K562 (cell line): Measurements from ENCODE around the gene SNX17. TPM values are rescaled to one million over a fixed set of nuclear protein-coding genes. Genes with fewer than 3 reads are reported as not detected.
A peak's percentile ranks its signal among the peaks of the same experiment; 100 is the strongest.

Experiments
- CCNT2 ChIP-seq: IDR thresholded peaks from 2 replicates; pipeline ENCODE4 v1.6.1; 2011; ENCODE audit warnings: borderline replicate concordance, low read depth, mild to moderate bottlenecking, moderate library complexity, mixed read lengths, low read length; ENCODE audit not compliant: insufficient read length; ENCODE audit errors: extremely low read depth
- FOXK2 ChIP-seq, 2 experiments: fragments of 450-650 bp; IDR thresholded peaks in 1 of 2; conservative IDR thresholded peaks in 1 of 2; 2 replicates each; pipeline ENCODE4 v1.6.1; 2016; ENCODE audit warnings: low read depth in 2 of 2, mild to moderate bottlenecking in 1 of 2
- HDAC3 ChIP-seq: fragments of 450-650 bp; IDR thresholded peaks from 2 replicates; pipeline ENCODE4 v1.6.1; 2018; ENCODE audit warnings: borderline replicate concordance, mild to moderate bottlenecking, moderate library complexity; ENCODE audit not compliant: partially characterized antibody
- HSF4 ChIP-seq: fragments of 250-450 bp; sonication (Bioruptor Pico); IDR thresholded peaks from 2 replicates; pipeline ENCODE4 v2.1.2; 2022; ENCODE audit warnings: mild to moderate bottlenecking, moderate library complexity, borderline replicate concordance
- MXI1 ChIP-seq: IDR thresholded peaks from 2 replicates; pipeline ENCODE4 v1.6.1; 2011; ENCODE audit warnings: low read depth, mild to moderate bottlenecking, improper control_type of control experiment, low read length
- NFATC3 ChIP-seq: fragments of 450-650 bp; IDR thresholded peaks from 2 replicates; pipeline ENCODE4 v1.6.1; 2017; ENCODE audit warnings: mild to moderate bottlenecking
- PTRF ChIP-seq: fragments of 450-650 bp; IDR thresholded peaks from 2 replicates; pipeline ENCODE4 v1.6.1; 2016; ENCODE audit warnings: mild to moderate bottlenecking, missing genetic modification characterization, missing compliant biosample characterization
- RBBP5 ChIP-seq: fragments of 200-600 bp; sonication (generic); IDR thresholded peaks from 2 replicates; pipeline ENCODE4 v1.6.1; 2012; ENCODE audit warnings: borderline replicate concordance, mild to moderate bottlenecking, low read length, control low read depth, inconsistent platforms; ENCODE audit not compliant: insufficient read depth, poor library complexity, severe bottlenecking
- SP2 ChIP-seq: IDR thresholded peaks from 2 replicates; pipeline ENCODE4 v1.6.1; 2011; ENCODE audit warnings: mild to moderate bottlenecking, low read depth, low read length, moderate library complexity; ENCODE audit not compliant: poor library complexity, severe bottlenecking; ENCODE audit errors: extremely low read depth
- USF2 ChIP-seq: sonication (generic); formaldehyde crosslinking; IDR thresholded peaks from 2 replicates; pipeline ENCODE4 v1.5.0; 2020; ENCODE audit warnings: missing genetic modification reagents
- ZNF174 ChIP-seq: fragments of 250-450 bp; sonication (Bioruptor Pico); IDR thresholded peaks from 2 replicates; pipeline ENCODE4 v1.4.0; 2020; ENCODE audit warnings: mild to moderate bottlenecking
- ZNF347 ChIP-seq: fragments of 450-650 bp; formaldehyde crosslinking; IDR thresholded peaks from 2 replicates; pipeline ENCODE4 v1.4.0; 2020; ENCODE audit warnings: low read depth, mild to moderate bottlenecking, moderate library complexity
- ZNF644 ChIP-seq: fragments of 200-800 bp; sonication (Bioruptor generic); IDR thresholded peaks from 2 replicates; pipeline ENCODE4 v1.6.1; 2016; ENCODE audit warnings: low read depth, missing genetic modification characterization, missing compliant biosample characterization
- polyA plus RNA-seq, 8 experiments: library from polyadenylated mRNA; depleted of rRNA in 4 of 8; stranded (reverse) in 5 of 8; unstranded in 3 of 8; fragments of >200 nt; fragmentation: Nextera tagmentation in 2 of 8; fragmentation: Illumina TruSeq in 1 of 8; extraction: Ambion mirVana in 2 of 8; extraction: Trizol in 1 of 8; gene quantifications; 2 replicates each; pipeline versions ENCODE4 v1.2.1 to v1.2.3, GENCODE V29; 2011 to 2014; ENCODE audit warnings: inconsistent platforms in 1 of 8, missing spikeins in 1 of 8
- total RNA-seq, 7 experiments: library from RNA; depleted of rRNA in 6 of 7; stranded (reverse); fragments of >200 nt in 6 of 7; fragmentation: Illumina TruSeq in 2 of 7; extraction: Trizol in 2 of 7; gene quantifications; 2 replicates each; pipeline versions ENCODE4 v1.2.1 to v1.2.3, GENCODE V29; 2011 to 2021; ENCODE audit warnings: low replicate concordance in 1 of 7
- TF ChIP-seq, protein P1 (sequence below): fragments of 450-650 bp; IDR thresholded peaks from 2 replicates; pipeline ENCODE4 v1.6.1; 2016; ENCODE audit warnings: mild to moderate bottlenecking, moderate library complexity

The SNX17 gene
- total and polyA plus RNA-seq, 9 of the 15 experiments (the other 6 are each of a cell fraction or from before 2014, with no cell fraction given): 3.0 to 75.7 (median 54.6) TPM

GRCh38 chr2:27380626-27381545, 10.5 kb downstream of the SNX17 start, which contains the start of gene ZNF513 (continued):
- TF ChIP-seq RBBP5: peak; percentile 51
- no peak for TF ChIP-seq NFATC3
- peak in 1 of 2 experiments; percentile 95; a peak in 2 of 4 replicates for TF ChIP-seq FOXK2 (conservative IDR thresholded peaks at IDR 0.05 in 1 of 2, IDR thresholded peaks at IDR 0.05 in 1 of 2; ENCODE audit: low read depth in 2 of 2)
- no peak for TF ChIP-seq ZNF347 (CRISPR knock-in tag)
- no peak for TF ChIP-seq SP2
- no peak for TF ChIP-seq USF2 (CRISPR knock-in tag)
- TF ChIP-seq HSF4 (CRISPR knock-in tag): no peak
- no peak for TF ChIP-seq ZNF644 (tag)
- TF ChIP-seq ZNF174 (CRISPR knock-in tag): no peak
- peak; percentile 77 for TF ChIP-seq CCNT2
- TF ChIP-seq HDAC3: no peak
- TF ChIP-seq, protein P1, sequence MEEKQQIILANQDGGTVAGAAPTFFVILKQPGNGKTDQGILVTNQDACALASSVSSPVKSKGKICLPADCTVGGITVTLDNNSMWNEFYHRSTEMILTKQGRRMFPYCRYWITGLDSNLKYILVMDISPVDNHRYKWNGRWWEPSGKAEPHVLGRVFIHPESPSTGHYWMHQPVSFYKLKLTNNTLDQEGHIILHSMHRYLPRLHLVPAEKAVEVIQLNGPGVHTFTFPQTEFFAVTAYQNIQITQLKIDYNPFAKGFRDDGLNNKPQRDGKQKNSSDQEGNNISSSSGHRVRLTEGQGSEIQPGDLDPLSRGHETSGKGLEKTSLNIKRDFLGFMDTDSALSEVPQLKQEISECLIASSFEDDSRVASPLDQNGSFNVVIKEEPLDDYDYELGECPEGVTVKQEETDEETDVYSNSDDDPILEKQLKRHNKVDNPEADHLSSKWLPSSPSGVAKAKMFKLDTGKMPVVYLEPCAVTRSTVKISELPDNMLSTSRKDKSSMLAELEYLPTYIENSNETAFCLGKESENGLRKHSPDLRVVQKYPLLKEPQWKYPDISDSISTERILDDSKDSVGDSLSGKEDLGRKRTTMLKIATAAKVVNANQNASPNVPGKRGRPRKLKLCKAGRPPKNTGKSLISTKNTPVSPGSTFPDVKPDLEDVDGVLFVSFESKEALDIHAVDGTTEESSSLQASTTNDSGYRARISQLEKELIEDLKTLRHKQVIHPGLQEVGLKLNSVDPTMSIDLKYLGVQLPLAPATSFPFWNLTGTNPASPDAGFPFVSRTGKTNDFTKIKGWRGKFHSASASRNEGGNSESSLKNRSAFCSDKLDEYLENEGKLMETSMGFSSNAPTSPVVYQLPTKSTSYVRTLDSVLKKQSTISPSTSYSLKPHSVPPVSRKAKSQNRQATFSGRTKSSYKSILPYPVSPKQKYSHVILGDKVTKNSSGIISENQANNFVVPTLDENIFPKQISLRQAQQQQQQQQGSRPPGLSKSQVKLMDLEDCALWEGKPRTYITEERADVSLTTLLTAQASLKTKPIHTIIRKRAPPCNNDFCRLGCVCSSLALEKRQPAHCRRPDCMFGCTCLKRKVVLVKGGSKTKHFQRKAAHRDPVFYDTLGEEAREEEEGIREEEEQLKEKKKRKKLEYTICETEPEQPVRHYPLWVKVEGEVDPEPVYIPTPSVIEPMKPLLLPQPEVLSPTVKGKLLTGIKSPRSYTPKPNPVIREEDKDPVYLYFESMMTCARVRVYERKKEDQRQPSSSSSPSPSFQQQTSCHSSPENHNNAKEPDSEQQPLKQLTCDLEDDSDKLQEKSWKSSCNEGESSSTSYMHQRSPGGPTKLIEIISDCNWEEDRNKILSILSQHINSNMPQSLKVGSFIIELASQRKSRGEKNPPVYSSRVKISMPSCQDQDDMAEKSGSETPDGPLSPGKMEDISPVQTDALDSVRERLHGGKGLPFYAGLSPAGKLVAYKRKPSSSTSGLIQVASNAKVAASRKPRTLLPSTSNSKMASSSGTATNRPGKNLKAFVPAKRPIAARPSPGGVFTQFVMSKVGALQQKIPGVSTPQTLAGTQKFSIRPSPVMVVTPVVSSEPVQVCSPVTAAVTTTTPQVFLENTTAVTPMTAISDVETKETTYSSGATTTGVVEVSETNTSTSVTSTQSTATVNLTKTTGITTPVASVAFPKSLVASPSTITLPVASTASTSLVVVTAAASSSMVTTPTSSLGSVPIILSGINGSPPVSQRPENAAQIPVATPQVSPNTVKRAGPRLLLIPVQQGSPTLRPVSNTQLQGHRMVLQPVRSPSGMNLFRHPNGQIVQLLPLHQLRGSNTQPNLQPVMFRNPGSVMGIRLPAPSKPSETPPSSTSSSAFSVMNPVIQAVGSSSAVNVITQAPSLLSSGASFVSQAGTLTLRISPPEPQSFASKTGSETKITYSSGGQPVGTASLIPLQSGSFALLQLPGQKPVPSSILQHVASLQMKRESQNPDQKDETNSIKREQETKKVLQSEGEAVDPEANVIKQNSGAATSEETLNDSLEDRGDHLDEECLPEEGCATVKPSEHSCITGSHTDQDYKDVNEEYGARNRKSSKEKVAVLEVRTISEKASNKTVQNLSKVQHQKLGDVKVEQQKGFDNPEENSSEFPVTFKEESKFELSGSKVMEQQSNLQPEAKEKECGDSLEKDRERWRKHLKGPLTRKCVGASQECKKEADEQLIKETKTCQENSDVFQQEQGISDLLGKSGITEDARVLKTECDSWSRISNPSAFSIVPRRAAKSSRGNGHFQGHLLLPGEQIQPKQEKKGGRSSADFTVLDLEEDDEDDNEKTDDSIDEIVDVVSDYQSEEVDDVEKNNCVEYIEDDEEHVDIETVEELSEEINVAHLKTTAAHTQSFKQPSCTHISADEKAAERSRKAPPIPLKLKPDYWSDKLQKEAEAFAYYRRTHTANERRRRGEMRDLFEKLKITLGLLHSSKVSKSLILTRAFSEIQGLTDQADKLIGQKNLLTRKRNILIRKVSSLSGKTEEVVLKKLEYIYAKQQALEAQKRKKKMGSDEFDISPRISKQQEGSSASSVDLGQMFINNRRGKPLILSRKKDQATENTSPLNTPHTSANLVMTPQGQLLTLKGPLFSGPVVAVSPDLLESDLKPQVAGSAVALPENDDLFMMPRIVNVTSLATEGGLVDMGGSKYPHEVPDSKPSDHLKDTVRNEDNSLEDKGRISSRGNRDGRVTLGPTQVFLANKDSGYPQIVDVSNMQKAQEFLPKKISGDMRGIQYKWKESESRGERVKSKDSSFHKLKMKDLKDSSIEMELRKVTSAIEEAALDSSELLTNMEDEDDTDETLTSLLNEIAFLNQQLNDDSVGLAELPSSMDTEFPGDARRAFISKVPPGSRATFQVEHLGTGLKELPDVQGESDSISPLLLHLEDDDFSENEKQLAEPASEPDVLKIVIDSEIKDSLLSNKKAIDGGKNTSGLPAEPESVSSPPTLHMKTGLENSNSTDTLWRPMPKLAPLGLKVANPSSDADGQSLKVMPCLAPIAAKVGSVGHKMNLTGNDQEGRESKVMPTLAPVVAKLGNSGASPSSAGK: peak; percentile 89
- no peak for TF ChIP-seq PTRF
- TF ChIP-seq MXI1: 0 out of 2 replicates have a peak, but pooled peaks have one; percentile 18
